Spleen (tissue), 11 donors: ENCODE results near the gene LMOD2. TPM values are rescaled to one million over a fixed set of nuclear protein-coding genes. Genes with fewer than 3 reads are reported as not detected.

Experiments used
- DNase-seq: peaks from one replicate; pipeline ENCODE4 v3.0.0-alpha.2; 2020
- H3K27ac ChIP-seq, 8 donors: fragments of 200-600 bp; sonication (generic) in 7 of 8; 1 replicate in 4 of 8; 2 replicates in 4 of 8; pipeline versions ENCODE4 v1.5.0 to v1.8.0; 2016 to 2021; ENCODE audit warnings: inconsistent platforms in 4 of 8, mild to moderate bottlenecking in 4 of 8, moderate library complexity in 1 of 8
- H3K27me3 ChIP-seq, 7 donors: fragments of 200-600 bp; sonication (generic) in 6 of 7; replicated peaks in 1 of 7; 1 replicate in 4 of 7; 2 replicates in 3 of 7; pipeline versions ENCODE4 v1.5.0 to v1.8.0; 2016 to 2021; ENCODE audit warnings: inconsistent platforms in 3 of 7, mild to moderate bottlenecking in 1 of 7
- H3K36me3 ChIP-seq, 6 donors: fragments of 200-600 bp; sonication (generic) in 5 of 6; 1 replicate in 4 of 6; 2 replicates in 2 of 6; pipeline versions ENCODE4 v1.5.0 to v1.8.0; 2016 to 2021; ENCODE audit warnings: inconsistent platforms in 2 of 6
- H3K4me1 ChIP-seq, 6 donors: fragments of 200-600 bp; sonication (generic) in 5 of 6; 1 replicate in 3 of 6; 2 replicates in 3 of 6; pipeline versions ENCODE4 v1.5.0 to v1.8.0; 2016 to 2021; ENCODE audit warnings: inconsistent platforms in 3 of 6
- H3K4me3 ChIP-seq, 8 donors: fragments of 200-600 bp; sonication (generic) in 7 of 8; 1 replicate in 4 of 8; 2 replicates in 4 of 8; pipeline versions ENCODE4 v1.5.0 to v1.8.0; 2016 to 2021; ENCODE audit warnings: inconsistent platforms in 4 of 8, mild to moderate bottlenecking in 4 of 8, moderate library complexity in 2 of 8
- H3K9me3 ChIP-seq, 8 donors: fragments of 200-600 bp; sonication (generic) in 7 of 8; 1 replicate in 4 of 8; 2 replicates in 4 of 8; pipeline versions ENCODE4 v1.5.0 to v1.8.0; 2016 to 2021; ENCODE audit warnings: inconsistent platforms in 4 of 8
- CTCF ChIP-seq, 11 experiments: fragments of 200-600 bp in 7 of 11; fragments of 450-650 bp in 4 of 11; sonication (generic) in 4 of 11; IDR thresholded peaks in 8 of 11; conservative IDR thresholded peaks in 3 of 11; 1 replicate in 7 of 11; 2 replicates in 4 of 11; pipeline versions ENCODE4 v1.4.0 to v1.8.0; 2016 to 2021; ENCODE audit warnings: antibody characterized with exemption in 11 of 11, inconsistent platforms in 4 of 11, mild to moderate bottlenecking in 1 of 11
- POLR2A ChIP-seq, 3 donors: fragments of 450-650 bp; IDR thresholded peaks; one replicate each; pipeline ENCODE4 v1.5.1; 2017; ENCODE audit warnings: antibody characterized with exemption in 3 of 3, mild to moderate bottlenecking in 1 of 3
- POLR2AphosphoS5 ChIP-seq, 3 donors: sonication (generic); formaldehyde crosslinking; IDR thresholded peaks; one replicate each; pipeline ENCODE4 v1.5.1; 2017; ENCODE audit warnings: antibody characterized with exemption in 3 of 3
- WGBS, 5 donors: extraction: QIAGEN DNeasy Blood & Tissue Kit in 3 of 5; methylation state at CpG; one replicate each; pipeline versions ENCODE4 v1.1.5 to v1.1.7; 2013 to 2018; 5-methylcytosine and 5-hydroxymethylcytosine counted together
- intact Hi-C: fragments of 100-400 bp; cut with DNase I; formaldehyde crosslinking; loops from one replicate; pipeline ENCODE4 v1.15.0; 2023; ENCODE audit warnings: low total_unique reads
- polyA plus RNA-seq, 3 donors: library from polyadenylated mRNA; stranded (reverse); fragments of 200-250 nt; gene quantifications; one replicate each; pipeline ENCODE4 v1.2.1, GENCODE V29; 2013
- total RNA-seq, 7 donors: library from RNA; depleted of rRNA in 3 of 7; stranded (reverse); fragments of >200 nt in 3 of 7; fragmentation: NEBNext Ultra II Directional in 4 of 7; extraction: Animal tissue kit (Norgen Biotek cat#: 25700) in 4 of 7; gene quantifications; one replicate each; pipeline versions ENCODE4 v1.1.0 to v1.2.1, GENCODE V29; 2016 to 2021
- donor health status: healthy with polysubstance abuse.
- donor health status: DM: no; HTN: no; CAD: no; lungs with moderate emphysema.
- donor health status: DM: no; HTN: no; CAD: no.
- donor health status: Bipolar disorder and iron deficiency.
- donor health status: healthy.
- donor health status: DM: no; HTN: no; CAD: no.
- donor health status: DM: yes; HTN: yes; CAD: no.

LMOD2 gene
- total and polyA plus RNA-seq, 10 donors, result 0.03 TPM; not detected in 9

GRCh38 chr7:123627851-123628250 is 27.8 kb upstream of the LMOD2 start:
- TF ChIP-seq CTCF (IDR thresholded peaks at IDR 0.05 in 8 of 11, conservative IDR thresholded peaks at IDR 0.05 in 3 of 11) (no peak), POLR2A (IDR thresholded peaks at IDR 0.05) (no peak), POLR2AphosphoS5 (IDR thresholded peaks at IDR 0.05) (no peak)
- DNase-seq, result no peak
- no peak overlapping the region for H3K27ac ChIP-seq
- H3K36me3 ChIP-seq, result no peaks in the 10 kb centered on the region
- no peaks in the 10 kb centered on the region for H3K4me1 ChIP-seq
- 94 to 100% (median 96%) methylated on average over 2 of the region's 2 CpGs for WGBS, 5 donors
- no peak overlapping the region for H3K4me3 ChIP-seq
- no peaks in the 10 kb centered on the region for H3K27me3 ChIP-seq
- intact Hi-C loops, result no loop called here
- no peaks in the 10 kb centered on the region for H3K9me3 ChIP-seq

DNA sequence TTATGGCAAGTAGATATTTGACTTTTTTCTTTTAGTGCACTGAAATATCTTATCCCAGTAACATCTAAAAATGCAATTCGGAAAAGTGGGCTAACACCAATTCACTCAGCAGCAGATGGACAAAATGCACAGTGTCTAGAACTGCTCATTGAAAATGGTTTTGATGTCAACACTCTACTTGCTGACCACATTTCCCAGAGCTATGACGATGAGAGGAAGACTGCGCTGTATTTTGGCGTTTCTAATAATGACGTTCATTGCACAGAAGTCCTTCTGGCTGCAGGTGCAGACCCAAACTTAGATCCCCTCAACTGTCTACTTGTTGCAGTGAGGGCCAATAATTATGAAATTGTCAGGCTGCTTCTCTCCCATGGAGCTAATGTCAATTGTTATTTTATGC is 26.8 kb upstream of the LMOD2 start:
- TF ChIP-seq POLR2AphosphoS5 (IDR thresholded peaks at IDR 0.05), result no peak
- no peak for TF ChIP-seq CTCF (IDR thresholded peaks at IDR 0.05 in 8 of 11, conservative IDR thresholded peaks at IDR 0.05 in 3 of 11)
- TF ChIP-seq POLR2A (IDR thresholded peaks at IDR 0.05), result no peak
- no peak overlapping the region for H3K4me3 ChIP-seq
- intact Hi-C loops, result no loop called here

DNA sequence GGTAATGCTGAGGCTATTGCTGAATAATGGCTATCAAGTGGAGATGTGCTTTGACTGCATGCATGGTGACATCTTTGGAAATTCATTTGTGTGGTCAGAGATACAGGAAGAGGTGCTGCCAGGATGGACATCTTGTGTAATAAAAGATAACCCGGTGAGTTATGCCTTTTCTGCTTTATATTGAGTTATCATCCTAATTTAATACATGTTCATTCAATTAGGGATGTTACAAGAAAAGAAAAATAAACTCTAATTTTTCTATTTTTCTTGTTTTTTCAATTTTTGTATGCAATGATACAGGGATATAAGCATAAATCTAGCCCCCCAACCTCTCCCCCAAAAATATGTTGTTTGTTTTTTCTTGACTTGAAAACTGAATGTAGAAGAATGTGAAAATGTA is 26.4 kb upstream of the LMOD2 start:
- no peak overlapping the region for H3K4me3 ChIP-seq
- WGBS, 5 donors, result 63 to 81% (median 71%) methylated on average over 1 of the region's 1 CpG
- H3K4me1 ChIP-seq, result no peaks in the 10 kb centered on the region
- H3K27ac ChIP-seq, result no peak overlapping the region
- intact Hi-C loops, result no loop called here
- no peak for DNase-seq
- no peaks in the 10 kb centered on the region for H3K9me3 ChIP-seq
- no peak for TF ChIP-seq POLR2A (IDR thresholded peaks at IDR 0.05)
- TF ChIP-seq POLR2AphosphoS5 (IDR thresholded peaks at IDR 0.05), result no peak
- no peak for TF ChIP-seq CTCF (IDR thresholded peaks at IDR 0.05 in 8 of 11, conservative IDR thresholded peaks at IDR 0.05 in 3 of 11)
- no peaks in the 10 kb centered on the region for H3K27me3 ChIP-seq
- H3K36me3 ChIP-seq, result no peaks in the 10 kb centered on the region

More for the DNA sequence above, 26.8 kb upstream of the LMOD2 start:
- Histone ChIP-seq H3K27ac (no peak overlapping the region), H3K36me3 (no peaks in the 10 kb centered on the region), H3K9me3 (no peaks in the 10 kb centered on the region), H3K4me1 (no peaks in the 10 kb centered on the region), H3K27me3 (no peaks in the 10 kb centered on the region)
- DNase-seq, result no peak
- 84 to 92% (median 91%) methylated on average over 5 of the region's 5 CpGs for WGBS, 5 donors

GRCh38 chr7:123632808-123633207 is 22.9 kb upstream of the LMOD2 start:
- Histone ChIP-seq H3K9me3 (no peaks in the 10 kb centered on the region), H3K4me3 (no peak overlapping the region), H3K27me3 (no peaks in the 10 kb centered on the region), H3K4me1 (no peaks in the 10 kb centered on the region), H3K27ac (no peak overlapping the region), H3K36me3 (no peaks in the 10 kb centered on the region)
- WGBS, 5 donors, result 63 to 83% (median 80%) methylated on average over 2 of the region's 2 CpGs
- intact Hi-C loops, result no loop called here
- TF ChIP-seq CTCF (IDR thresholded peaks at IDR 0.05 in 8 of 11, conservative IDR thresholded peaks at IDR 0.05 in 3 of 11) (no peak), POLR2AphosphoS5 (IDR thresholded peaks at IDR 0.05) (no peak), POLR2A (IDR thresholded peaks at IDR 0.05) (no peak)
- no peak for DNase-seq
